Measurements from ENCODE around the gene YWHAQ. TPM values are rescaled to one million over a fixed set of nuclear protein-coding genes. Genes with fewer than 3 reads are reported as not detected.
"Not testable (repeated sequence)": the region's sequence is repeated elsewhere in the genome, so short reads cannot be mapped to it uniquely, and the experiment has no call there.

The YWHAQ gene
- total and polyA plus RNA-seq, 8 donors = 104 to 226 (median 150) TPM

GRCh38 chr2:9595746-9596145 is 35.1 kb downstream of the YWHAQ start:
- H3K4me3 ChIP-seq = no peak overlapping the region
- TF ChIP-seq POLR2AphosphoS5 (IDR thresholded peaks at IDR 0.05) = no peak
- no peak for TF ChIP-seq EP300 (IDR thresholded peaks at IDR 0.05)
- TF ChIP-seq POLR2A (IDR thresholded peaks at IDR 0.05) = no peak
- no peak for TF ChIP-seq CTCF (IDR thresholded peaks at IDR 0.05)
- peaks cover 7 to 45% (median 34%) of the 10 kb centered on the region in 4 donors for H3K36me3 ChIP-seq
- no peak for DNase-seq
- peaks cover 11 to 22% (median 17%) of the 10 kb centered on the region in 4 donors for H3K9me3 ChIP-seq
- intact Hi-C loops (cut with DNase I; ENCODE audit: low total_unique reads) = no loop called here
- H3K4me1 ChIP-seq = peaks cover 8 to 47% (median 29%) of the 10 kb centered on the region in 4 donors
- H3K27me3 ChIP-seq = no peaks in the 10 kb centered on the region
- WGBS, 5 donors = 23 to 58% (median 51%) methylated on average over 2 of the region's 2 CpGs
- H3K27ac ChIP-seq = no peak overlapping the region

GRCh38 chr2:9595256-9595655 is 35.5 kb downstream of the YWHAQ start:
- intact Hi-C loops (cut with DNase I; ENCODE audit: low total_unique reads); DNase-seq; H3K4me3 ChIP-seq; H3K27me3 ChIP-seq: not testable (repeated sequence)
- peaks cover 8 to 47% (median 29%) of the 10 kb centered on the region in 4 donors for H3K4me1 ChIP-seq
- H3K36me3 ChIP-seq = peaks cover 4 to 45% (median 34%) of the 10 kb centered on the region in 4 donors
- peak overlapping the region in 3 of 5 donors; percentile 4 to 65 (median 35) for H3K27ac ChIP-seq
- H3K9me3 ChIP-seq = peaks cover 11 to 18% (median 16%) of the 10 kb centered on the region in 4 donors
- WGBS, 5 donors = 62 to 76% (median 72%) methylated on average over 6 of the region's 6 CpGs

- H3K4me3 ChIP-seq = no peak overlapping the region
- intact Hi-C loops (cut with DNase I; ENCODE audit: low total_unique reads) = no loop called here
- peak in 1 of 3 donors; percentile 52 for TF ChIP-seq POLR2AphosphoS5 (IDR thresholded peaks at IDR 0.05)
- no peak for TF ChIP-seq CTCF (IDR thresholded peaks at IDR 0.05)
- no peak for TF ChIP-seq POLR2A (IDR thresholded peaks at IDR 0.05)
- no peak for TF ChIP-seq EP300 (IDR thresholded peaks at IDR 0.05)
- H3K27me3 ChIP-seq = no peaks in the 10 kb centered on the region
- 42 to 68% (median 58%) methylated on average over 2 of the region's 2 CpGs for WGBS, 5 donors
- peak in 1 of 2 donors; percentile 34 for DNase-seq
- peak overlapping the region in 4 of 5 donors; percentile 4 to 65 (median 21) for H3K27ac ChIP-seq
- H3K9me3 ChIP-seq = peaks cover 8 to 10% (median 10%) of the 10 kb centered on the region in 4 donors
- peaks cover 8 to 47% (median 29%) of the 10 kb centered on the region in 4 donors for H3K4me1 ChIP-seq
- H3K36me3 ChIP-seq = peaks cover 6 to 45% (median 34%) of the 10 kb centered on the region in 4 donors
Observed at GRCh38 chr2:9594366-9595054, 36.3 kb downstream of the YWHAQ start.

DNA sequence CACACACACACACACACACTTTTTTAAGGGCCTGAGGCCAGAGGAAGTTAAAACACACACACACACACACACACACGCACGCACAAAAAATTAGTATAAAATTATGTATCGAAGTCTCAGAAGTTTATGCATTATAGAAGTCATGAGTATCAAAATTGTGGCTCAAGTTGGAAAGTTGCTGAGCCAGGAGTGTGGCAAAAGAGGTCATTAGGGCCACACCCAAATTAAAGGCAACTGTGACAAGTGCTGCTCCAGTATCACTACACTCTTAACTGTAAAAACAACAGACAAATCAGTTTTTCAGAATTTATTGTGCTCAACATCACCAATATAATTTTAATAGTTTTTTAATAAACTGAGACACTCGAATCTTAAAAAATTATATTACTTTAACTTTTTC is 36.9 kb downstream of the YWHAQ start:
- no peak overlapping the region for H3K4me3 ChIP-seq
- peak overlapping the region in 1 of 5 donors; percentile 65 for H3K27ac ChIP-seq
- intact Hi-C loops (cut with DNase I; ENCODE audit: low total_unique reads) = no loop called here
- peaks cover 8 to 47% (median 29%) of the 10 kb centered on the region in 4 donors for H3K4me1 ChIP-seq
- no peaks in the 10 kb centered on the region for H3K27me3 ChIP-seq
- H3K36me3 ChIP-seq = peaks cover 6 to 45% (median 34%) of the 10 kb centered on the region in 4 donors
- TF ChIP-seq CTCF (IDR thresholded peaks at IDR 0.05) (no peak), EP300 (IDR thresholded peaks at IDR 0.05) (no peak), POLR2AphosphoS5 (IDR thresholded peaks at IDR 0.05) (no peak), POLR2A (IDR thresholded peaks at IDR 0.05) (no peak)
- 84 to 93% (median 88%) methylated on average over 4 of the region's 4 CpGs for WGBS, 5 donors
- H3K9me3 ChIP-seq = peaks cover 3 to 4% (median 4%) of the 10 kb centered on the region in 4 donors
- DNase-seq = no peak

GRCh38 chr2:9592699-9593098 is 38.1 kb downstream of the YWHAQ start:
- no peaks in the 10 kb centered on the region for H3K27me3 ChIP-seq
- no peaks in the 10 kb centered on the region for H3K9me3 ChIP-seq
- intact Hi-C loops (cut with DNase I; ENCODE audit: low total_unique reads) = no loop called here
- no peak overlapping the region for H3K4me3 ChIP-seq
- no peak overlapping the region for H3K27ac ChIP-seq
- peaks cover 8 to 47% (median 30%) of the 10 kb centered on the region in 4 donors for H3K4me1 ChIP-seq
- no peak for TF ChIP-seq EP300 (IDR thresholded peaks at IDR 0.05)
- no peak for TF ChIP-seq CTCF (IDR thresholded peaks at IDR 0.05)
- TF ChIP-seq POLR2A (IDR thresholded peaks at IDR 0.05) = no peak
- TF ChIP-seq POLR2AphosphoS5 (IDR thresholded peaks at IDR 0.05) = no peak
- 49 to 62% (median 59%) methylated on average over 3 of the region's 3 CpGs for WGBS, 5 donors
- H3K36me3 ChIP-seq = peaks cover 6 to 48% (median 40%) of the 10 kb centered on the region in 4 donors
- DNase-seq = peak in 1 of 2 donors; percentile 17
